HL-60 (cell line): ENCODE data around the gene LYPD5.

Experiments
- POLR2AphosphoS5 ChIP-seq: IDR thresholded peaks from 2 replicates; pipeline ENCODE4 v1.6.1; 2012; ENCODE audit warnings: low read depth
- REST ChIP-seq: IDR thresholded peaks from 2 replicates; pipeline ENCODE4 v1.6.1; 2012; ENCODE audit warnings: low read depth; ENCODE audit not compliant: insufficient replicate concordance
- TF ChIP-seq, protein P1 (sequence below): IDR thresholded peaks from one replicate; pipeline ENCODE4 v1.5.1; 2011; ENCODE audit warnings: low read length, control low read depth, inconsistent platforms; ENCODE audit not compliant: insufficient read depth

- TF ChIP-seq, protein P1, sequence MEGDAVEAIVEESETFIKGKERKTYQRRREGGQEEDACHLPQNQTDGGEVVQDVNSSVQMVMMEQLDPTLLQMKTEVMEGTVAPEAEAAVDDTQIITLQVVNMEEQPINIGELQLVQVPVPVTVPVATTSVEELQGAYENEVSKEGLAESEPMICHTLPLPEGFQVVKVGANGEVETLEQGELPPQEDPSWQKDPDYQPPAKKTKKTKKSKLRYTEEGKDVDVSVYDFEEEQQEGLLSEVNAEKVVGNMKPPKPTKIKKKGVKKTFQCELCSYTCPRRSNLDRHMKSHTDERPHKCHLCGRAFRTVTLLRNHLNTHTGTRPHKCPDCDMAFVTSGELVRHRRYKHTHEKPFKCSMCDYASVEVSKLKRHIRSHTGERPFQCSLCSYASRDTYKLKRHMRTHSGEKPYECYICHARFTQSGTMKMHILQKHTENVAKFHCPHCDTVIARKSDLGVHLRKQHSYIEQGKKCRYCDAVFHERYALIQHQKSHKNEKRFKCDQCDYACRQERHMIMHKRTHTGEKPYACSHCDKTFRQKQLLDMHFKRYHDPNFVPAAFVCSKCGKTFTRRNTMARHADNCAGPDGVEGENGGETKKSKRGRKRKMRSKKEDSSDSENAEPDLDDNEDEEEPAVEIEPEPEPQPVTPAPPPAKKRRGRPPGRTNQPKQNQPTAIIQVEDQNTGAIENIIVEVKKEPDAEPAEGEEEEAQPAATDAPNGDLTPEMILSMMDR, result no peak
- TF ChIP-seq POLR2AphosphoS5 (no peak), REST (no peak)
Observed at GRCh38 chr19:43847246-43847645, 45.0 kb upstream of the LYPD5 start.
